SK-N-MC (cell line): Measurements from ENCODE around the gene GRIK4.
"Not testable (repeated sequence)": the region's sequence is repeated elsewhere in the genome, so short reads cannot be mapped to it uniquely, and the experiment has no call there.

ENCODE experiments used
- DNase-seq: peaks from one replicate; pipeline ENCODE4 v3.0.0-alpha.2; 2011; ENCODE audit warnings: low read depth, low spot score
- H3K27ac ChIP-seq: fragments of 200-600 bp; sonication (generic); 2 replicates; pipeline ENCODE4 v1.5.1; 2016; ENCODE audit warnings: mixed run types
- H3K36me3 ChIP-seq: fragments of 200-600 bp; sonication (generic); 2 replicates; pipeline ENCODE4 v1.6.1; 2017; ENCODE audit warnings: antibody characterized with exemption, low read length, mixed read lengths; ENCODE audit not compliant: insufficient read depth
- H3K4me3 ChIP-seq: fragments of 200-600 bp; sonication (generic); 2 replicates; pipeline ENCODE4 v1.5.1; 2016
- H3K9ac ChIP-seq: fragments of 200-600 bp; sonication (generic); 2 replicates; pipeline ENCODE4 v1.8.0; 2017; ENCODE audit warnings: mixed run types, mixed read lengths; ENCODE audit not compliant: insufficient read length
- H3K9me3 ChIP-seq: fragments of 200-600 bp; sonication (generic); 2 replicates; pipeline ENCODE4 v1.6.1; 2017; ENCODE audit warnings: low read depth, mild to moderate bottlenecking, antibody characterized with exemption, low read length, moderate library complexity, mixed read lengths
- EZH2 ChIP-seq: fragments of 200-600 bp; sonication (generic); IDR thresholded peaks from one replicate; pipeline ENCODE4 v1.6.1; 2017; ENCODE audit warnings: antibody characterized with exemption
- FOXP2 ChIP-seq: optimal IDR thresholded peaks from 2 replicates; pipeline ENCODE3; 2011; ENCODE audit warnings: mild to moderate bottlenecking, moderate library complexity; ENCODE audit not compliant: insufficient read depth; ENCODE audit errors: extremely low read length, control extremely low read depth
- POLR2AphosphoS5 ChIP-seq: IDR thresholded peaks from 2 replicates; pipeline ENCODE4 v1.6.1; 2012; ENCODE audit warnings: mild to moderate bottlenecking, low read depth, low read length, borderline replicate concordance

Gene GRIK4

GRCh38 chr11:121012091-121012490, 500.5 kb downstream of the GRIK4 start:
- no peak for DNase-seq
- Histone ChIP-seq H3K9ac (no peak overlapping the region), H3K27ac (no peak overlapping the region), H3K36me3 (no peaks in the 10 kb centered on the region), H3K9me3 (no peaks in the 10 kb centered on the region), H3K4me3 (no peak overlapping the region)
- TF ChIP-seq POLR2AphosphoS5, result no peak
- no peak for TF ChIP-seq EZH2
- no peak for TF ChIP-seq FOXP2

GRCh38 chr11:121018746-121019145, 507.2 kb downstream of the GRIK4 start:
- no peak for DNase-seq
- TF ChIP-seq POLR2AphosphoS5, result no peak
- TF ChIP-seq FOXP2, result no peak
- TF ChIP-seq EZH2, result no peak
- H3K36me3 ChIP-seq, result no peaks in the 10 kb centered on the region
- no peak overlapping the region for H3K9ac ChIP-seq
- no peak overlapping the region for H3K4me3 ChIP-seq
- no peak overlapping the region for H3K27ac ChIP-seq
- no peaks in the 10 kb centered on the region for H3K9me3 ChIP-seq

- not testable (repeated sequence) for H3K27ac ChIP-seq, H3K9me3 ChIP-seq, H3K9ac ChIP-seq, DNase-seq, H3K4me3 ChIP-seq, H3K36me3 ChIP-seq
Observed at GRCh38 chr11:121021718-121022117, 510.2 kb downstream of the GRIK4 start.

- no peaks in the 10 kb centered on the region for H3K36me3 ChIP-seq
- no peak within 1 kb of the TSS for H3K27ac ChIP-seq
- no peak for DNase-seq
- peak within 1 kb of the TSS; percentile 80 for H3K9ac ChIP-seq
- TF ChIP-seq FOXP2 (no peak), EZH2 (no peak), POLR2AphosphoS5 (no peak; the same call in 1 of the 2 replicates)
- no peaks in the 10 kb centered on the region for H3K9me3 ChIP-seq
- peak within 1 kb of the TSS; percentile 90 for H3K4me3 ChIP-seq
Observed at GRCh38 chr11:121023848-121024751, 512.6 kb downstream of the GRIK4 start, which contains the start of gene TBCEL. Gene TBCEL (plus strand): TSS chr11:121024102. CDS start chr11:121045691, 21,589 bp downstream.

- H3K36me3 ChIP-seq, result no peaks in the 10 kb centered on the region
- H3K27ac ChIP-seq, result no peak overlapping the region
- no peak for TF ChIP-seq POLR2AphosphoS5
- no peak for TF ChIP-seq EZH2
- no peak for TF ChIP-seq FOXP2
- no peaks in the 10 kb centered on the region for H3K9me3 ChIP-seq
- DNase-seq, result no peak
- peak overlapping the region; percentile 80 for H3K9ac ChIP-seq
- H3K4me3 ChIP-seq, result peak overlapping the region; percentile 90
Observed at GRCh38 chr11:121024989-121025388, 513.4 kb downstream of the GRIK4 start.

GRCh38 chr11:121029153-121029552, 517.6 kb downstream of the GRIK4 start:
- H3K9ac ChIP-seq, result no peak overlapping the region
- no peaks in the 10 kb centered on the region for H3K36me3 ChIP-seq
- no peak for TF ChIP-seq POLR2AphosphoS5
- TF ChIP-seq FOXP2, result no peak
- no peak for TF ChIP-seq EZH2
- DNase-seq, result no peak
- no peak overlapping the region for H3K27ac ChIP-seq
- H3K9me3 ChIP-seq, result no peaks in the 10 kb centered on the region
- no peak overlapping the region for H3K4me3 ChIP-seq

GRCh38 chr11:121029813-121030445, 518.4 kb downstream of the GRIK4 start:
- Histone ChIP-seq H3K36me3 (no peaks in the 10 kb centered on the region), H3K9me3 (no peaks in the 10 kb centered on the region), H3K27ac (no peak overlapping the region), H3K9ac (no peak overlapping the region), H3K4me3 (no peak overlapping the region)
- DNase-seq, result no peak
- TF ChIP-seq FOXP2 (no peak), POLR2AphosphoS5 (no peak), EZH2 (no peak)

GRCh38 chr11:121031167-121031566, 519.6 kb downstream of the GRIK4 start:
- H3K9me3 ChIP-seq, result no peaks in the 10 kb centered on the region
- DNase-seq, result no peak
- H3K36me3 ChIP-seq, result no peaks in the 10 kb centered on the region
- H3K27ac ChIP-seq, result no peak overlapping the region
- no peak overlapping the region for H3K4me3 ChIP-seq
- no peak overlapping the region for H3K9ac ChIP-seq
- TF ChIP-seq EZH2 (no peak), POLR2AphosphoS5 (no peak), FOXP2 (no peak)

GRCh38 chr11:121031648-121032047, 520.1 kb downstream of the GRIK4 start:
- not testable (repeated sequence) for DNase-seq, H3K27ac ChIP-seq, H3K4me3 ChIP-seq, H3K9me3 ChIP-seq, H3K36me3 ChIP-seq, H3K9ac ChIP-seq
